ENCODE results near the gene BCKDHA.

- TF ChIP-seq FOS (IDR thresholded peaks at IDR 0.05; ENCODE audit: borderline replicate concordance, insufficient read depth, low read length) (no peak), POLR2A (IDR thresholded peaks at IDR 0.05; ENCODE audit: low read depth, low read length) (peak; percentile 79), CTCF (IDR thresholded peaks at IDR 0.05; ENCODE audit: extremely low read depth in 1 of 2, insufficient read depth in 1 of 2, low read depth in 1 of 2, low read length in 2 of 2) (peak; percentile 37 to 52), MAX (IDR thresholded peaks at IDR 0.05; ENCODE audit: insufficient read depth, insufficient read length) (no peak), EZH2 (IDR thresholded peaks at IDR 0.05; ENCODE audit: borderline replicate concordance, low read depth, low read length, severe bottlenecking) (no peak), MYC (IDR thresholded peaks at IDR 0.05; ENCODE audit: low read depth, low read length) (no peak), POLR2AphosphoS5 (IDR thresholded peaks at IDR 0.05; ENCODE audit: insufficient read depth, low read depth, low read length) (peak; percentile 84), JUN (IDR thresholded peaks at IDR 0.05; ENCODE audit: borderline replicate concordance, insufficient read depth, insufficient read length, low read depth) (no peak)
Observed at GRCh38 chr19:41439441-41440222, 42.0 kb downstream of the BCKDHA start, which contains the start of gene DMAC2.

All from endothelial cell of umbilical vein (primary cell).